GM19099 (cell line): Measurements from ENCODE around the gene BRD4.

Source experiments
- POLR2A ChIP-seq: IDR thresholded peaks from 3 replicates; pipeline ENCODE4 v1.6.1; 2011; ENCODE audit warnings: low read depth; ENCODE audit not compliant: insufficient read length; ENCODE audit errors: extremely low read depth

Gene BRD4

DNA sequence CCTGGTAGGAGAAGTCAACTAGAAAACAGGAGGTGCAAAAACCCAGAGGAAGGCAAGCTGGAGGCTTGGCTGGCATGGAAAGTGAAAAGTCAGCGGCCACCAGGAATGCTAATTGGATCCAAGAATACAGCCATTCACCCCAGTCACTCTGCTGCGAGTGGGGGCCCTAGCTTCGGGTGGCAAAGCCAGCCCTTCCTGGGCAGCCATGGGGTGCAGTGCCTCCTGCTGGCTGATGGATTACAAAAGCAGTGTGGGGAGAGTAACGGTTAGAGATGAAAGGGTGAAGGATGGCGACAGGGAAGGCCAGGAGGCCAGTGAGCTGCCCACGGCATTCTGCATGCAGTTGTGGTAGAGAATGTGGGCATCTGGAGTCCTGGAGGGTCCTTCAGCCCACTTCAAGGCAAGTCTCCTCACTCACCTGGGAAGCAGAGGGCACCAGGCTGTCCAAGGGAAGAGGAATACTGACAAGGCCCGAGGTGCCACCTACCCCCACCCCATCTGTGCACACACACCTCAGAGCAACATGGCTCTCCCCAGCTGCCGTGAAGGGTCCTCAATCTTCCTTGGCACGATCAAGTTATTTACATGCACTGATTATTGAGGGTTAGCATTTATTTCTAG is 79.8 kb downstream of the BRD4 start:
- TF ChIP-seq POLR2A, result no peak

DNA sequence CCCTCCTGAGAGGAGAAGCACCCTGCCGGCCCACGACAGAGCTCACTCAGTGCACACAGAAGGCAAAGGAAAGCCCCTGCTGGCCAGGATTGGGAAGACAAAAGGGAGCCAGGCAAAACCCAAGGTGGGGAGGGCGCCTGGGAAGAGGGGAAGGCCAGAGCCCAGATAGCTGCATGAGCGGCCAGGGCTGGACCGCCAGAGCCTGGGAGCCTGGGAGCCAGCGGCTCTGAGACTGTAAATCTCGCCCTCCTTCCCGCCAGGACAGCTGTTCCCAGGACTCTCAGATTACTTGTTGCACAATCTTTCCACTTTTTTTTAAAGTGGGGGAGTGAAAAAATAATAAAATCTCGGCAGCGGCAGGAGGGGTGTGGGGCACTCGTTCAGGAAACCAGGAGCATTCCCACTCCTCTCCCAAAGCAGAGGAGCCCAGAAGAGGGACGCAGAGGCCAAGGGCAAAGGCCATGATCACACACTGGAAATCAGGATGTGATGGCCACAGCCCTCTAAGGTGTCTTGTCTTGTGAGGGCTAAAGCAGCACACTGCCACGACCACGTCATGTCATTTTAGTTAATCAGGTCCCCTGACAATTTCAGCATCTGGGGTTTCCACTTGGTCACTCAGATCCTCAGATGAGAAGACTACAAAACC is 80.5 kb downstream of the BRD4 start:
- no peak for TF ChIP-seq POLR2A

DNA sequence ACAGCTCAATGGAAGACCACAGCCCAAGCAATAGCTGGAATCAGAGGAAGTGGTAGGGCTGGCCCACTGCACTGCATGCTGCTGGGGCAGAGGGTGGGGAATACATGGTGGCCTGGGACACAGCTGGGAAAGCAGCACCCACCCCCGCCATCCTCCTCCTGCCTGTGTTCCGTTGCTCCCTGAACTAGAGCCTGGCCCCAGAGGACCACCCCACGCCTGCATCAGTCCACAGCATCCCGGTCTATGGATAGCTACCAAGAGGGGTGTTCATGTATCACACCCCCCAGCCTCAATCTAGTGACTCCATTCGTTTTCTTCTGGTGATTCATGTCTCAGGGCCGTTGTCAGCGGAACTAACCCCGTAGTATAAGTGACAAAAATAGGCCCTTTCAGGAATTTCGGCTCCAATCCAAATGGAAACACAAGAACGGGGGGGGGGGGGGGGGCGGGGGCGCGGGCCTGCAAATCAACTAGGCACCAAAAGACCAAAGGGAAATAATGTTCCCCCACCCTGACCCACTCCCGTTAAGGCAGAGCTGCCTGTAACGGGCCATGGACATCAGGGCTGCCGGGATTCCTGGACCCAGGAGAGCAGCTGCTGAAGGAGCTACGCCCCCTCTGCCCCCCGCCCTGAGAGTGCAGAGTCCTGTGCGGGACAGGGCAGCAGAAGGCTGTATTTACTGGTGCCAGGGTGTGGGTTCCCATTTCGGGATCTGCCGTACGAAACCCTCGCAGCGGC is 81.2 kb downstream of the BRD4 start:
- TF ChIP-seq POLR2A, result no peak

DNA sequence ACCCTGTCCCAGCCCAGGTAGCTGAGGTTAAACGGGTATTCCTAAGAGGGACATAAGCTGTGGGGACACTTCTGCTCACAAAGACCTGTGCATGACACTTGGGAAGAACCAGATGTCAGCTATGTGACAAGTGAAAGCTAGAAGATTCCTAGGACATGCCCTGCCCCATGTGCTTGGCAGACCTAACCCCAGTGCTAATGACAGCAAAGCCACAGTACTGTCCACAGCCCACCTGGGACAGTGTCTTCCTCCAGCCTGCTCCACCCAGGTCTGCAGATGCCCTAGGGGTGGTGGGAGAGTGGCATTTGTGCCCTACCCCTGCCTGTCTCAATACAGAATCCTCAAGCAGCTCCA is 81.7 kb downstream of the BRD4 start:
- TF ChIP-seq POLR2A, result no peak

DNA sequence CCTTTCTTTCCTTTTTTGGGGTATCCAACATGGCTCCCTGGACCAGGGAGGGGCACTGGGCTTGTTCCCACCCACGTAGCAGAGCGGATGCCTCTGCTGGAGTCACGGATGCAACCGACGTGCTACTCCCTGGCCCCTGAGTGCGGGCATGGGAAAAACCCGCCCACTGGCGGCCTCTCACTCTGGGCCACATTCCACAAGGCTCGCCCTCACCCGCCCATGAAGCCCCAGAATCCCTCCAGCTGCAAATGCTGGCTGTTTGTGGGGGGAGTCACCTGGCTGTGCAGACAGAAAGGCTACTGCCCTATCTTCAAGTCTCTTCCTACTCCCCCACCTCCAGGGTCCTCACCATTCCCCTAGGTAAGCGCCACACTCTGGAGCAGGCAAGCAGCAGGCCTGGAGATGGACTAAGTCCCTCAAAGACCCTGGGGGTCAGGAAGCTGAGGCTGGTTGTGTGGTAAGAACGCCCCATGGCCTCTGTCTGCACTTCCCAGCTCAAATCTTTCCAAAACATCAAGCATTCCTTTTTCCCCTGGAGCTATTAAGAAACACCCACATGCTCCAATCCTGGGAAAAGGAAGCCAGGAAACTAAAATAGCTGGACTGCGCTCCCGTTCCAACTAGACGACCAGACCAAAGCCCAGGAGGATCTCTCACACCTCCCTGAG is 82.2 kb downstream of the BRD4 start:
- no peak for TF ChIP-seq POLR2A

DNA sequence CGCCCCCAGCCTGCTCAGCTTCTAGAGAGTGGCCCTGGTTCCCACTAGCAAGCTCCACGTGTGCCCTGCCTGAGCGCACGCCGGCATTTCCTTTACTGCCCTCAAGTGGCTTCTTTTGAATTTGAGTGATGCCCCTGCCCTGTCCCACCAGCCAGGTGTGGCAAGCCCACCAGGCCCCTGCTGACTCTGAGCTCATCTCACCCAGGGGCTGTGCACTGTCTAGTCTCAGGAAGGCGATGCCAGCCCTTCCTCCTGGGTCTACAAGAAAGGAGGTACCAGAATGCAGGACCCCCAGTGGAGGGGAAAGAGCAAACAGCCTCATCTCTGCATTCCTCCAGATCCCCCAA is 82.8 kb downstream of the BRD4 start:
- TF ChIP-seq POLR2A, result no peak

DNA sequence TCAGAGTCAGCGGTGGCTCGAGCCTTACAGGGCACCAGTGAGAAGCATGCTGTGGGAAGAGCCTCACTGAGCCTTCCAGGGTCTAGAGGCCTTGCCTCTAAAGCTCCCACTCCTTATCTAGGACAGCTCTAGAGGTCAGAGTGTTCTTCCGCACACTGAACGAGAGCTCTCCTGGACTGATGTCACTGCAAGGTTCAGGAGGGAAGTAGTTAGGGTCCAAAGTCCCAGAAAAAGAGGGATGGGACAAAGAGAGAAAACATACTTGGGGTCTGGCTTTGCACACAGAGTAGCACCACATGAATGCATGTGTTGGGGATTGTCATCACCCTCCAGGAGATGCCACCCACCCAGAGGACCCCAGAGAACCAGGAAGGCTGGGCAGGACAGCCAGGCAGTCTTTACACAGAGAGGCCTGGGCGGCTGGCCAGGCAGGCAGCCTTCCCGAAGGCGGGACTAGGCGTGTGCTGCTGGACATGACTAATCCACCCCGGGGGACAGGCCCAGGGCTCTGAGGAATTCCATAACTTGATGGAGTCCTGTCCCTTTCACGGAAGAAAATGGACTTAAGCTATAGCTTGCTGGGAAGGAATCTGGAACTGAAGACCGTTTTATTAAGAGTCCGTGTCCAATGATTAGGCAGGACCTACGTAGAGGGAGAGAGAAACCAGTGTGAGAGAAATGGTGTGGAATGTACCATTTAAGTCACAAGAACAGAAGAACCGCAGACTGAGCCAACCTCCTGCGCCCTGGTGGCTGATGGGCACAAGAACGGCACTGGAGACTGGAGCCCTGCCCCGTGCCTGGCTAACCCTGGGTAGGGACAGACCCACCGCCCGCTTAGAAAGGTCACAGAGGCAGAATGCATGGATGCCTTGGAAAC is 83.5 kb downstream of the BRD4 start:
- TF ChIP-seq POLR2A, result no peak

DNA sequence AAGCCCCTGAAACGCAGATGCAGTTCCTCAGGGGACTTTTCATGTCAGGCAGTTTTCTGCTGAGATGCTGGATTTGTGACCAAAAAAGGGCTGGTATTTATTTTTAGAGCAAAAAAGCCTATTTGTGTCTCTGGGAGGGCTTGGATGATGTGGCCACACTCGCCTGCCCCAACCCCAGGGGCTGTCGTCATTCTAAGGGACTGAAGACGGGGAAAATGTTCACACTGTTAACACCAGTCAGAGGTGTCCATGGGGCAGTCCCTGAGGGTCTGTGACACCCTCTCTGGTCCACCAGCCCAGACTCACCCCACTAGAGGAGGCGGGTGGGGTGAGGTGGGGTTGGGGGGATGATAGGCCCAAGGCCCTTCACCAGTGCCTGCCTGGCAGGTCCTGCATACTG is 84.2 kb downstream of the BRD4 start:
- no peak for TF ChIP-seq POLR2A

DNA sequence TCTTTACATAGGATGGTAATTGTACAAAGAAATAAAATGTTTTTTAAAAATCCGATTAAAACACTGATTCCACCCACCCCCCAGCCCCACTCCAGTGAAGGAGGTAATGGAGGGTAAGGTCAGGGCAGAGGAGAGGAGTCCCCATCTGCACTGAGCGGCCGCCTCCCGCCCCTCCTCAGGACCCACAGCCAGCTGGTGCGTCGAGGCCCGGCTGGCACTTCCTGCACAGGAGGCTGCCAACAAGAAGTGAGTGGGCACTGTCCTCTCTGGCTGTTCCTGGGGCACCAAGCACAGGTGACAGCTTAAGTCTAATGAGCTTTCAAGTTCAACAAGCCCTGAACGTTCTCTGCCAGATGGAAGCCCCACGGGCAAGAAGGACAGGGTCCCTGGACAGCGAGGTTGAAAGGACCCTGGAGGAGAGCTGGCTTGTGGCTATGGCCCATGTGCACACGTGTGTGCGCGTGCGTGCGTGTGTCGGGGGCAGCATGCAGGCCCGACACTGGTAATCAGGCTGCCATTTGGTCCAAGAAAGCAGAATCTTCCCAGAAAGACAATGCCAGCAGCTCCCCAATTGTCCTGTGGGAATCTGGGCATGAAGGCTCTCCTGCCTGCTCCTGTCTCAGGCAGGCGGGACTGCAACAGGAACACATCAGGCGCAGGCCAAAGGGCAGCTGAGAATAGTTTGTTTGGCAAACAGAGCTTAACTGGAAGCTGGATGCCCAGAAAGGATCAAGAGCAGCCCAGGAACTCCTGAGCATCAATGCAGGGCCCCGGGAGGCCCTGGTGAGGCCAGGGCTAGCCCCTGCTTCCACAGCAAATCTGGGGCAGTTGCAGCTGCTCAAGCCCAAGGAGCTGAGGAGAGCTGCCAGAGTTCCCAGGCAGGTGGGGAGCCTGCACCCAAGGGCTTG is 85.0 kb downstream of the BRD4 start:
- TF ChIP-seq POLR2A, result no peak

DNA sequence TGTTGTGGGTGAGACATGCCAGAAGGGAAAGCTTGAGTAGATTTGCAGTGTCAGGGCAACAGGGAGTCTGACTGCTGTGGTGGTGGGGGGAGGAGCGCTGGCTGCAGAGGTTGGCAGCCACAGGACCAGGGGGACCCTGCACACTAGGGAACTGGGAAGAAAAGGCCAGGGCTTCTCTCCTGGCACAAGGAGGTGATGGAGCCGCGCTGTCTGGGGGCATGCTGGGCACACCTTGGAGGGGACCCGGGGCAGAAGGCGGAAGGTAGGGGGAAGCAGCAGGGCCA is 86.2 kb downstream of the BRD4 start:
- no peak for TF ChIP-seq POLR2A

DNA sequence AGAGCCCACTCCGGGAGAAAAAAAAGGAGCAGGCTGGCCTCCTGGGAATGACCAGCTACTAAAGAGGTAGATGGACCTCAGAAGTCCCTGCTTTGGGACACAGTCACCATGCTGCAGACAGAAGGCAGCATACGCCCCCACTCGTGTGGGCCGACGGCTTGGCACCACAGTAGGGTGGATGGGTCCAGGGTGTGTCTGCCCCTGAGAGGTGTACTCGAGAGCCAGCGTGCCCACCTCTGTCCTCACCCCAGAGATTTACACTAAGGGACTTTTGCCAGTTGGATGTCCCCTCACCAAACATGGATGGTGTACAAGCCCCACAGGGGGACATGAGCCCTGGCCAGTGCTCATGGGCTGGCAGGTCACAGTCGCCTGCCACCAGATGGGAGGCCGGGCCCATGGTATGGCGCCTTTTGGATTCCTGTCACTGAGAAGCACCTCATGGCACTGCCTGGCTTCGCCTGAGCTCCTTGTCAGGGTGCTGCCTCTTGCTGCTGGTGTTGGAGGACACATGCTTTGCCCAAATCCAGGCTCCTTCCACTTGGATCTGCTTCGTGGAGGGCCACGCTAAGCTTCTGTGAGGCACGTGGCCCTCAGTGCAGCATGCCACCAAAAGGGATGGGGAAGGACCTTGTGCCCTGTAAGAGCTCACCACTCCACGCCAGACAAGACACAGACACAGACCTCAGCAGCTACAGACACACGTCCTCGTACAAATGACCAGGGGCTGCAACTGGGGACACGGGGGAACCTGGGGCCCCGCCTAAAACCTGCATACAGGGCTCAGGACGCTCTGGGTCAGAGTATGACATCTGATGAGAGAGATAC is 86.8 kb downstream of the BRD4 start:
- TF ChIP-seq POLR2A, result no peak

DNA sequence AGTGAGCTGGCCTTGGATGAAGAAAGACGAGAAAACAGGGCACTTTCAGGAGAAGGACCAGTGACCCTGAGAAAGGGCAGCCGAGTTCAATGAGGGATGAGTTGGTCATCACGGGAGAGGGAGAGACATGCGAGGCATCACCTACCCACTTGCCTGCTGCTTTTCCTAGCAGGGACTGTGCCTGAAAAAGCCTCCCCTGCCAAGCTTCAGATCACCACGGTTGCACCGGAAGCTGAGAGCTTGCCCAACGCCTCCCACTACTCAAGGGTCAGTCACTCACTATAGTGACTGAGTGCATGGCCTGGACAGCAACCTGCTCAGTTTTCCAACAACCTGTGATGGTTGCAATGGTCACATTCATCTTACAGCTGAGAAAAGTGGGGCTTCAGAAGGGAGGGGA is 87.5 kb downstream of the BRD4 start:
- no peak for TF ChIP-seq POLR2A

DNA sequence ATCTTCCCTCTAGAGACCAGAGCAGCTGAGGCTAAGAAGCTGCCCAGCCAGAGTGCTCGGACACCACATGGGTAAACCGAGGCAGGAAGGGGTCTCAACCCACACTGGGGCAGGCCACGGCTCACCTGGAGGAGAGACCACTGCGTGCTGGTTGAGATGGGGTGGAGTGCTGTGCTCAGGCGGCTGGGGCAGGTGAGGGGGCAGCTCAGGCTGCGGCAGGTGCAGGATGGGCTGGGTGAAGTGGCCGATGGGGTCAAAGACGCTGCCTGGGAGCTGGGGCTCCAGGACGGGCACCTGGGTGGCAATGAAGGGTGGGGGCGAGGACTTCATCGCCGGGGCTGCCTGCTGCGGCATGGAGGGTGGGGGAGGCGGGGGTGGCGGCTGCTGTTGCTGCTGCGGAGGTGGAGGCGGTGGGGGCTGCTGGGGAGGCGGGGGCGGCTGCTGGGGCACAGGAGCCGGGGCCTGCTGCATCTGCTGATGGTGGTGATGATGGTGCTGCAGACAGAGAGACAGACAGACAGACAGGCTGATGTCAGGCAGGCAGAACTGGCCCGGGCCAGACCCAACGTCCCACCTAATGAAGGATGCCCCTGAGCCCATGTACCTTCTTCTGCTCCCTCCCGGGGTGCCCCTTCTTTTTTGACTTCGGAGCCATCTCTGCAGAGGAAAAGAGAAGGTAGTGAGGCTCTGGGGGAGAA is 88.1 kb downstream of the BRD4 start:
- TF ChIP-seq POLR2A, result no peak
